PC-3 (cell line): ENCODE data around the gene RIN2. TPM values are rescaled to one million over a fixed set of nuclear protein-coding genes. Genes with fewer than 3 reads are reported as not detected.

ENCODE experiments used
- ATAC-seq: fragments of 200-7000 bp; cut with Tn5 transposase; 2 replicates; pipeline ENCODE4 v1.9.1; 2020; ENCODE audit warnings: mild to moderate bottlenecking, moderate library complexity
- BruUV-seq: library from RNA; stranded (reverse); fragments of 400-500 nt; replicated peaks from 2 replicates; lab custom pipeline; 2021; lab: Mats Ljungman, UMichigan
- CTCF ChIA-PET: fragments of 300-600 bp; sonication (Branson Sonifier 250); formaldehyde crosslinking; loops from one replicate; lab custom pipeline; 2022; ENCODE audit warnings: antibody characterized with exemption; lab: Charles Lee
- POLR2A ChIA-PET: fragments of 300-600 bp; sonication (Branson Sonifier 250); formaldehyde crosslinking; loops from one replicate; lab custom pipeline; 2022; ENCODE audit warnings: antibody characterized with exemption; ENCODE audit not compliant: unreplicated experiment; lab: Charles Lee
- DNase-seq: peaks from one replicate; pipeline ENCODE4 v3.0.0-alpha.2; 2015
- H2AFZ ChIP-seq: fragments of 300-600 bp; sonication (generic); 2 replicates; pipeline ENCODE4 v1.6.0; 2016; ENCODE audit warnings: antibody characterized with exemption, low read length
- H3F3A ChIP-seq: fragments of 300-600 bp; sonication (generic); one replicate; pipeline ENCODE4 v1.6.0; 2017; ENCODE audit warnings: antibody characterized with exemption, low read length, control low read depth, mild to moderate bottlenecking; ENCODE audit not compliant: unreplicated experiment
- H3K27ac ChIP-seq: fragments of 300-600 bp; sonication (generic); 2 replicates; pipeline ENCODE4 v1.5.1; 2016; ENCODE audit warnings: mild to moderate bottlenecking, low read length
- H3K27me3 ChIP-seq: fragments of 300-600 bp; sonication (generic); 2 replicates; pipeline ENCODE4 v1.6.1; 2016; ENCODE audit warnings: low read length, mixed read lengths
- H3K36me3 ChIP-seq: fragments of 300-600 bp; sonication (generic); 2 replicates; pipeline ENCODE4 v1.6.1; 2016; ENCODE audit warnings: low read depth, mixed run types, low read length, mixed read lengths
- H3K4me1 ChIP-seq: fragments of 300-600 bp; sonication (generic); 2 replicates; pipeline ENCODE4 v1.5.1; 2016; ENCODE audit warnings: low read length; ENCODE audit not compliant: insufficient read depth
- H3K4me2 ChIP-seq: fragments of 300-600 bp; sonication (generic); 2 replicates; pipeline ENCODE4 v1.6.0; 2016; ENCODE audit warnings: low read length
- H3K4me3 ChIP-seq: fragments of 300-600 bp; sonication (generic); 2 replicates; pipeline ENCODE4 v1.5.1; 2016; ENCODE audit warnings: mild to moderate bottlenecking, low read length, mixed read lengths
- H3K79me2 ChIP-seq: fragments of 300-600 bp; sonication (generic); 2 replicates; pipeline ENCODE4 v1.6.1; 2017; ENCODE audit warnings: low read length, mixed read lengths
- H3K9ac ChIP-seq: fragments of 300-600 bp; sonication (generic); 2 replicates; pipeline ENCODE4 v1.6.0; 2016; ENCODE audit warnings: mild to moderate bottlenecking, low read length
- H3K9me2 ChIP-seq: fragments of 300-600 bp; sonication (generic); replicated peaks from 2 replicates; pipeline ENCODE4 v1.6.1; 2016; ENCODE audit warnings: mixed run types, low read length, mixed read lengths
- H3K9me3 ChIP-seq: fragments of 300-600 bp; sonication (generic); 2 replicates; pipeline ENCODE4 v1.6.1; 2016; ENCODE audit warnings: low read length, mixed read lengths
- H4K20me1 ChIP-seq: fragments of 300-600 bp; sonication (generic); 2 replicates; pipeline ENCODE4 v1.6.1; 2016; ENCODE audit warnings: low read length, mixed read lengths
- EZH2 ChIP-seq: fragments of 300-600 bp; sonication (generic); IDR thresholded peaks from one replicate; pipeline ENCODE4 v1.6.1; 2017; ENCODE audit warnings: antibody characterized with exemption, mild to moderate bottlenecking, low read length; ENCODE audit not compliant: unreplicated experiment
- EZH2phosphoT487 ChIP-seq: fragments of 300-600 bp; sonication (generic); IDR thresholded peaks from 2 replicates; pipeline ENCODE4 v1.6.1; 2018; ENCODE audit warnings: mild to moderate bottlenecking, antibody characterized with exemption, low read length, borderline replicate concordance
- intact Hi-C: fragments of 100-400 bp; cut with micrococcal nuclease; formaldehyde crosslinking; loops from 2 replicates; pipeline ENCODE4 v1.9.0; 2023
- total RNA-seq: library from RNA; depleted of rRNA; stranded (reverse); fragments of >200 nt; gene quantifications from 2 replicates; pipeline ENCODE4 v1.2.3, GENCODE V29; 2014
- TF ChIP-seq, protein P1 (sequence below): fragments of 300-600 bp; sonication (generic); conservative IDR thresholded peaks from 2 replicates; pipeline ENCODE4 v1.5.1; 2017; ENCODE audit warnings: antibody characterized with exemption, low read depth, mild to moderate bottlenecking, low read length

The RIN2 gene
- total RNA-seq, 1 experiment from 2014 or later: 69.8 TPM

- ATAC-seq (no peak), DNase-seq (no peak)
- POLR2A ChIA-PET: interaction anchor here (0.6 kb wide), 1 partner anchor 45 kb away, joined by 4 read pairs; no protein-coding TSS in a partner anchor
- no peak overlapping the region for H3K9ac ChIP-seq
- H2AFZ ChIP-seq: no peak overlapping the region
- CTCF ChIA-PET: no interaction called here
- peaks cover 49% of the 10 kb centered on the region for H3K4me1 ChIP-seq
- H3K4me2 ChIP-seq: no peak overlapping the region
- no peaks in the 10 kb centered on the region for H3K79me2 ChIP-seq
- H3K9me2 ChIP-seq: no peaks in the 10 kb centered on the region
- peaks cover 5% of the 10 kb centered on the region for H3F3A ChIP-seq
- intact Hi-C loops: no loop called here
- H3K27ac ChIP-seq: no peak overlapping the region
- H3K4me3 ChIP-seq: no peak overlapping the region
- TF ChIP-seq, protein P1, sequence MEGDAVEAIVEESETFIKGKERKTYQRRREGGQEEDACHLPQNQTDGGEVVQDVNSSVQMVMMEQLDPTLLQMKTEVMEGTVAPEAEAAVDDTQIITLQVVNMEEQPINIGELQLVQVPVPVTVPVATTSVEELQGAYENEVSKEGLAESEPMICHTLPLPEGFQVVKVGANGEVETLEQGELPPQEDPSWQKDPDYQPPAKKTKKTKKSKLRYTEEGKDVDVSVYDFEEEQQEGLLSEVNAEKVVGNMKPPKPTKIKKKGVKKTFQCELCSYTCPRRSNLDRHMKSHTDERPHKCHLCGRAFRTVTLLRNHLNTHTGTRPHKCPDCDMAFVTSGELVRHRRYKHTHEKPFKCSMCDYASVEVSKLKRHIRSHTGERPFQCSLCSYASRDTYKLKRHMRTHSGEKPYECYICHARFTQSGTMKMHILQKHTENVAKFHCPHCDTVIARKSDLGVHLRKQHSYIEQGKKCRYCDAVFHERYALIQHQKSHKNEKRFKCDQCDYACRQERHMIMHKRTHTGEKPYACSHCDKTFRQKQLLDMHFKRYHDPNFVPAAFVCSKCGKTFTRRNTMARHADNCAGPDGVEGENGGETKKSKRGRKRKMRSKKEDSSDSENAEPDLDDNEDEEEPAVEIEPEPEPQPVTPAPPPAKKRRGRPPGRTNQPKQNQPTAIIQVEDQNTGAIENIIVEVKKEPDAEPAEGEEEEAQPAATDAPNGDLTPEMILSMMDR: no peak
- BruUV-seq: no TSS peak
- peaks cover 3% of the 10 kb centered on the region; the same call in 1 of the 2 replicates for H3K9me3 ChIP-seq
- H3K36me3 ChIP-seq: peaks cover 2% of the 10 kb centered on the region; the same call in 1 of the 2 replicates
- no peaks in the 10 kb centered on the region for H4K20me1 ChIP-seq
- no peaks in the 10 kb centered on the region for H3K27me3 ChIP-seq
Measured at GRCh38 chr20:19782669-19783068, 24.6 kb downstream of the RIN2 start.

- peak; percentile 56 for ATAC-seq
- H3K9me3 ChIP-seq: peaks cover 16% of the 10 kb centered on the region
- no peaks in the 10 kb centered on the region for H4K20me1 ChIP-seq
Measured at GRCh38 chr20:19783966-19784401, 25.9 kb downstream of the RIN2 start.

More at GRCh38 chr20:19783966-19784401, 25.9 kb downstream of the RIN2 start:
- Histone ChIP-seq H3K27me3 (no peaks in the 10 kb centered on the region), H3K36me3 (peaks cover 16% of the 10 kb centered on the region), H3K4me1 (peaks cover 44% of the 10 kb centered on the region), H3K9me2 (no peaks in the 10 kb centered on the region), H3K9ac (peak overlapping the region; percentile 73), H3K79me2 (no peaks in the 10 kb centered on the region), H3K4me3 (peak overlapping the region; percentile 31; the same call in 1 of the 2 replicates), H3K27ac (peak overlapping the region; percentile 91), H3F3A (peaks cover 5% of the 10 kb centered on the region), H2AFZ (0 out of 2 replicates have a peak overlapping the region, but pooled peaks have one; percentile 4), H3K4me2 (peak overlapping the region; percentile 79)
- no TSS peak for BruUV-seq
- DNase-seq: peak; percentile 91
- TF ChIP-seq EZH2phosphoT487 (peak; percentile 50; the same call in 1 of the 2 replicates), EZH2 (no peak)
- TF ChIP-seq, protein P1: no peak
- ChIA-PET POLR2A (interaction anchor here (0.6 to 0.7 kb wide), 2 partner anchors 8 to 193 kb away, joined by 3 to 9 read pairs; no protein-coding TSS in a partner anchor), CTCF (interaction anchor here (0.9 to 2.0 kb wide), 4 partner anchors 8 to 191 kb away, joined by 3 to 6 read pairs (median 4); partner anchors contain the start of gene RIN2)
- intact Hi-C loops: loop anchor here (1.0 to 2.0 kb wide), 11 partner anchors 9 to 231 kb away; no protein-coding TSS in a partner anchor
